CD14-positive monocyte (primary cell): Measurements from ENCODE around the gene SLC28A1. TPM values are rescaled to one million over a fixed set of nuclear protein-coding genes. Genes with fewer than 3 reads are reported as not detected.

Experiments used
- DNase-seq, 3 donors: peaks; one replicate each; pipeline ENCODE4 v3.0.0-alpha.2; 2011 to 2022
- H2AFZ ChIP-seq: 2 replicates; pipeline ENCODE4 v1.6.0; 2012; ENCODE audit warnings: mild to moderate bottlenecking, low read depth, low read length, inconsistent platforms; ENCODE audit not compliant: insufficient read depth, poor library complexity, severe bottlenecking
- H3K27ac ChIP-seq, 2 donors: 1 replicate in 1 of 2; 2 replicates in 1 of 2; pipeline ENCODE4 v1.5.1; 2012 to 2013; ENCODE audit warnings: low read length in 2 of 2, control low read depth in 1 of 2, inconsistent platforms in 1 of 2, low read depth in 1 of 2, mild to moderate bottlenecking in 1 of 2
- H3K27me3 ChIP-seq, 2 donors: one replicate each; pipeline versions ENCODE4 v1.6.0 to v1.6.1; 2011 to 2013; ENCODE audit warnings: low read length in 2 of 2; ENCODE audit not compliant: control insufficient read depth in 2 of 2, insufficient read depth in 2 of 2
- H3K36me3 ChIP-seq, 2 donors: replicated peaks in 1 of 2; 1 replicate in 1 of 2; 2 replicates in 1 of 2; pipeline versions ENCODE4 v1.5.1 to v1.6.1; 2012 to 2013; ENCODE audit warnings: low read length in 2 of 2, control low read depth in 1 of 2, inconsistent platforms in 1 of 2, mild to moderate bottlenecking in 1 of 2; ENCODE audit not compliant: insufficient read depth in 2 of 2, control insufficient read depth in 1 of 2
- H3K4me1 ChIP-seq, 2 donors: 1 replicate in 1 of 2; 2 replicates in 1 of 2; pipeline versions ENCODE4 v1.5.1 to v1.6.1; 2012 to 2013; ENCODE audit warnings: low read length in 2 of 2, control low read depth in 1 of 2, inconsistent platforms in 1 of 2, mild to moderate bottlenecking in 1 of 2, moderate library complexity in 1 of 2; ENCODE audit not compliant: insufficient read depth in 2 of 2, control insufficient read depth in 1 of 2
- H3K4me2 ChIP-seq: replicated peaks from 2 replicates; pipeline ENCODE3; 2012; ENCODE audit warnings: low read length, moderate library complexity, mild to moderate bottlenecking; ENCODE audit not compliant: poor library complexity, severe bottlenecking; ENCODE audit errors: extremely low read depth
- H3K4me3 ChIP-seq, 3 experiments: fragments of 200-600 bp in 1 of 3; sonication (generic) in 1 of 3; replicated peaks in 1 of 3; 1 replicate in 2 of 3; 2 replicates in 1 of 3; pipeline ENCODE4 v1.5.1; 2011 to 2013; ENCODE audit warnings: low read length in 3 of 3, mild to moderate bottlenecking in 3 of 3, control low read depth in 2 of 3, low read depth in 2 of 3, inconsistent platforms in 1 of 3, moderate library complexity in 1 of 3
- H3K79me2 ChIP-seq: 2 replicates; pipeline ENCODE4 v1.6.0; 2012; ENCODE audit warnings: mild to moderate bottlenecking, control low read depth, inconsistent platforms, low read length, moderate library complexity; ENCODE audit not compliant: insufficient read depth
- H3K9ac ChIP-seq: 2 replicates; pipeline ENCODE4 v1.6.0; 2017; ENCODE audit warnings: low read length, mild to moderate bottlenecking; ENCODE audit not compliant: insufficient read depth, poor library complexity, severe bottlenecking
- H3K9me3 ChIP-seq, 2 donors: replicated peaks in 1 of 2; 1 replicate in 1 of 2; 2 replicates in 1 of 2; pipeline versions ENCODE4 v1.5.1 to v1.6.1; 2012 to 2013; ENCODE audit warnings: low read length in 2 of 2, control low read depth in 1 of 2; ENCODE audit not compliant: control insufficient read depth in 1 of 2, insufficient read depth in 1 of 2
- H4K20me1 ChIP-seq: 2 replicates; pipeline ENCODE4 v1.6.0; 2012; ENCODE audit warnings: mild to moderate bottlenecking, low read length, control low read depth, moderate library complexity; ENCODE audit not compliant: insufficient read depth
- H3K27ac Mint-ChIP-seq, 7 donors: one replicate each; pipeline ENCODE4 v1.8.0; 2020; ENCODE audit warnings: mild to moderate bottlenecking in 7 of 7, mixed read lengths in 7 of 7, moderate library complexity in 6 of 7, inconsistent platforms in 2 of 7
- H3K27me3 Mint-ChIP-seq, 3 donors: one replicate each; pipeline ENCODE4 v1.8.0; 2021 to 2022; ENCODE audit warnings: low read depth in 3 of 3, mild to moderate bottlenecking in 3 of 3, mixed read lengths in 3 of 3, moderate library complexity in 3 of 3, inconsistent platforms in 1 of 3
- H3K36me3 Mint-ChIP-seq, 2 donors: one replicate each; pipeline ENCODE4 v1.8.0; 2020; ENCODE audit warnings: mixed read lengths in 2 of 2, inconsistent platforms in 1 of 2, mild to moderate bottlenecking in 1 of 2
- H3K4me1 Mint-ChIP-seq: one replicate; pipeline ENCODE4 v1.8.0; 2020; ENCODE audit warnings: mild to moderate bottlenecking, mixed read lengths
- H3K4me3 Mint-ChIP-seq, 2 donors: one replicate each; pipeline ENCODE4 v1.8.0; 2020; ENCODE audit warnings: mild to moderate bottlenecking in 2 of 2, mixed read lengths in 2 of 2, moderate library complexity in 1 of 2
- H3K9me3 Mint-ChIP-seq, 7 donors: one replicate each; pipeline ENCODE4 v1.8.0; 2020 to 2022; ENCODE audit warnings: mixed read lengths in 7 of 7, mild to moderate bottlenecking in 6 of 7, moderate library complexity in 6 of 7, inconsistent platforms in 2 of 7
- CTCF ChIP-seq: fragments of 200-600 bp; IDR thresholded peaks from one replicate; pipeline ENCODE4 v1.8.0; 2022; ENCODE audit warnings: antibody characterized with exemption, mild to moderate bottlenecking
- WGBS: methylation state at CpG from one replicate; pipeline ENCODE4 v1.1.5; 2013; ENCODE audit warnings: missing lambda C conversion rate; ENCODE audit not compliant: insufficient coverage; 5-methylcytosine and 5-hydroxymethylcytosine counted together
- intact Hi-C, 2 donors: fragments of 100-400 bp; cut with micrococcal nuclease; formaldehyde crosslinking; loops; one replicate each; pipeline versions ENCODE4 v1.15.0 to v1.15.1; 2023
- polyA plus RNA-seq, 3 donors: library from polyadenylated mRNA; depleted of rRNA in 1 of 3; unstranded in 2 of 3; stranded (reverse) in 1 of 3; fragments of 300-500 nt in 2 of 3; fragments of >200 nt in 1 of 3; fragmentation: Illumina TruSeq in 2 of 3; gene quantifications; 1 replicate in 2 of 3; 2 replicates in 1 of 3; pipeline ENCODE4 v1.2.3, GENCODE V29; 2012 to 2021

SLC28A1 gene
- polyA plus RNA-seq, 3 donors, result not detected

GRCh38 chr15:84909029-84909428, 24.6 kb downstream of the SLC28A1 start:
- Mint-ChIP-seq H3K4me3 (no peak overlapping the region), H3K27me3 (peaks cover 1 to 7% (median 2%) of the 10 kb centered on the region in 3 donors), H3K36me3 (no peaks in the 10 kb centered on the region), H3K9me3 (peaks cover 0 to 3% (median 1%) of the 10 kb centered on the region in 7 donors), H3K4me1 (no peaks in the 10 kb centered on the region), H3K27ac (no peak overlapping the region)
- Histone ChIP-seq H3K4me2 (no peak overlapping the region), H3K4me1 (no peaks in the 10 kb centered on the region), H3K9ac (no peak overlapping the region), H3K27me3 (no peaks in the 10 kb centered on the region), H4K20me1 (no peaks in the 10 kb centered on the region), H3K27ac (no peak overlapping the region), H2AFZ (no peak overlapping the region), H3K36me3 (no peaks in the 10 kb centered on the region), H3K4me3 (no peak overlapping the region), H3K9me3 (peaks cover 0 to under 1% of the 10 kb centered on the region in 2 donors), H3K79me2 (no peaks in the 10 kb centered on the region)
- DNase-seq, result no peak
- WGBS, result 94% methylated on average over 2 of the region's 3 CpGs
- intact Hi-C loops, result no loop called here
- TF ChIP-seq CTCF, result no peak

- no peak for TF ChIP-seq CTCF
- peaks cover 0 to 6% (median 2%) of the 10 kb centered on the region in 7 donors for H3K9me3 Mint-ChIP-seq
- no peak overlapping the region for H3K9ac ChIP-seq
- H3K27ac Mint-ChIP-seq, result no peak overlapping the region
- no peak overlapping the region for H2AFZ ChIP-seq
- no peaks in the 10 kb centered on the region for H3K27me3 ChIP-seq
- H3K9me3 ChIP-seq, result peaks cover 0 to 4% of the 10 kb centered on the region in 2 donors
- peaks cover under 1% of the 10 kb centered on the region for H3K4me1 Mint-ChIP-seq
- no peak overlapping the region for H3K4me3 ChIP-seq
- no peak overlapping the region for H3K4me2 ChIP-seq
- WGBS, result 87% methylated on average over 4 of the region's 4 CpGs
- H3K36me3 Mint-ChIP-seq, result no peaks in the 10 kb centered on the region
- H4K20me1 ChIP-seq, result no peaks in the 10 kb centered on the region
- intact Hi-C loops, result no loop called here
- no peak overlapping the region for H3K4me3 Mint-ChIP-seq
- H3K27me3 Mint-ChIP-seq, result peaks cover 1 to 7% (median 2%) of the 10 kb centered on the region in 3 donors
- H3K79me2 ChIP-seq, result no peaks in the 10 kb centered on the region
- no peak overlapping the region for H3K27ac ChIP-seq
- no peak for DNase-seq
- no peaks in the 10 kb centered on the region for H3K4me1 ChIP-seq
- H3K36me3 ChIP-seq, result no peaks in the 10 kb centered on the region
These were observed 25.3 kb downstream of the SLC28A1 start for GRCh38 chr15:84909782-84910181.
